GOT3 (cell line): ENCODE results near the gene MED12L.

Source experiments
- DNase-seq: peaks from one replicate; lab custom pipeline; 2025; ENCODE audit warnings: mixed read lengths; lab: John Stamatoyannopoulos, UW

MED12L gene

DNA sequence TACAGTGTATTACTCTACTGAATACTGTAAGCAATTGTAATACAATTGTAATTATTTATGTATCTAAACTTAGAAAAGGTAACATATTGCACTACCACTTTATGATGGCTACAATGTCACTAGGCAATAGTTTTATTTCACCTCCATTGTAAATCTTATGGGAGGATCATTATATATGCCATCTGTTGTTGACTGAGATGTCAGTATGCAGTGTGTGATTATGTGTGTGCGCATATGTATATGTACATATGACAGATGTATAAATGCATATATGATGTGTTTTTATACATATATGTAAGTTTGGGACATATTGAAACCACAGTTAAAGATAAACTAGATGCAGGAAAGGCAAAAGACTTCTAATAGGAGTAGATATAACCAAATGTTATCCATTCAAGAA, 366.9 kb downstream of the MED12L start:
- DNase-seq = no peak

DNA sequence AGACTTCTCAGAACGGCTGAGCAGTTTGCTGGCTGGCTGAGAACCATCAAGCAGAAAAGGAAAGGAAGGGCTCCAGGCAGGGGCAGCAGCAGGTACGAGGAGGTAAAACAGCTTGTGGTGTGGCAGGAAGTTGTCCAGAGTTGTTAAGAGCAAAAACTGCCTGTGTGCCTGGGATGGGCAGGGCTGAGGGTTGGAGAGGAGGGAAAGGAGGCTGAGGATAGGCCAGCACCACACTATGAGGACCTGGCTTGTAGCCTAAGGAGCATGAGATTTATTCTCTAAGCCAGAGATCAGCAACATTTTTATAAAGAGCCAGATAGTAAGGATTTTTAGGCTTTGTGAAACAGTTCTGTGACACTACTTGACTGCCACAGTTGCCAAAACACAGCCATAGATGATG, 367.4 kb downstream of the MED12L start:
- no peak for DNase-seq

DNA sequence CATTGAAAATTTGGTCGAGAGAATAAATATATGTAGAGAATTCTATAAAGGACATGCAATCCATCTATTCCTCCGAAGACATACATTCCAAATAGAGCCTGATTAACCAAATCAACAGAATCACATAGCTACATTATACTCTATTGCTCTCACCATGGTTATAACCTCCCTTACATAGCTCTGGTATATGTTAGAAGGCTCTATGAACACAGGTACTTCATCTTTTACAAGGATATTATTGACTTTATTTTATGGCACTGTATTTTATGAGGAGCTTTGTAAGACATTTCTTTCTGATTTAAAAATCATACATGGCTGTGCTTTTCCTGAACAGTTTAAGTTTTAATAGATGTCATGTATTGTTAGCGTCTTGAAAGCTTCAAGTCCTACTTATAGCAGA, 370.6 kb downstream of the MED12L start:
- DNase-seq = no peak

DNA sequence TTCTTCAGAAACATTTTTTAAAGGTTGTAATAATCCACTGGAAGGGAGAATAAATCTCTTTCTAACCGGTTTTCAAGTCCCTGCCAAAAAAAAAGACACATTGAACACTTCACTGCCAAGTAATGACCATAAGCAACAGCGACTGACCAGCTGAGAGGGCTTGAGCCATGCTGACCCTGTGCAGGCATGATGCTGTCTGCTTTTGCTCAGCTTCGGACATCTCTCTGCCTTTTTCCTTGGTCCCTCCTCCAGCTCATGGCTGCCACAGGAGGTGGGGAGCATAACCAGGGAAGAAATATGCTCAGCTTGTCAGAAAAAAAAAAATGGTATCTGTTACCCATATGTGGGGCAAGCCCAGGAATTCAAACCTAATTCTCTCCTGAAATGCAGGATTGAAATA, 373.9 kb downstream of the MED12L start:
- DNase-seq = no peak

DNA sequence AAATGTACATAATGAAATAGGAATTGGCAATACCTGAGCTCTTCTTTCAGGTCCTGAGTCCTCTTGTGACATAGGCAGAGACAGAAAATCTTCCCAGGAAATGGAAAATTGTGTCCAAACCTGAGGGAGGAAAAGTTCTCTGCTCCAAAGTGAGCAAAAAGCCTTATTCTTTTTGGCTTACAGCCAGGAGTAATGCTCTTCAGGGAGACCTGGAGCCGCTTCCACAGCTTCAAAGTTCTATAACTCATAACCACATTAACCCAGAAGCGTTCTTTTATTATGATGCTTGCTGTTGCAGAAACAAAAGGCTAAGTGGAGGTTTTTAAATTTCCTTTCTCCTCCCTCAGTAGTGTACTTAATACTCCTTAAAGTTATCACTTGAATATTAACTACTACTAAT, 374.8 kb downstream of the MED12L start:
- no peak for DNase-seq

DNA sequence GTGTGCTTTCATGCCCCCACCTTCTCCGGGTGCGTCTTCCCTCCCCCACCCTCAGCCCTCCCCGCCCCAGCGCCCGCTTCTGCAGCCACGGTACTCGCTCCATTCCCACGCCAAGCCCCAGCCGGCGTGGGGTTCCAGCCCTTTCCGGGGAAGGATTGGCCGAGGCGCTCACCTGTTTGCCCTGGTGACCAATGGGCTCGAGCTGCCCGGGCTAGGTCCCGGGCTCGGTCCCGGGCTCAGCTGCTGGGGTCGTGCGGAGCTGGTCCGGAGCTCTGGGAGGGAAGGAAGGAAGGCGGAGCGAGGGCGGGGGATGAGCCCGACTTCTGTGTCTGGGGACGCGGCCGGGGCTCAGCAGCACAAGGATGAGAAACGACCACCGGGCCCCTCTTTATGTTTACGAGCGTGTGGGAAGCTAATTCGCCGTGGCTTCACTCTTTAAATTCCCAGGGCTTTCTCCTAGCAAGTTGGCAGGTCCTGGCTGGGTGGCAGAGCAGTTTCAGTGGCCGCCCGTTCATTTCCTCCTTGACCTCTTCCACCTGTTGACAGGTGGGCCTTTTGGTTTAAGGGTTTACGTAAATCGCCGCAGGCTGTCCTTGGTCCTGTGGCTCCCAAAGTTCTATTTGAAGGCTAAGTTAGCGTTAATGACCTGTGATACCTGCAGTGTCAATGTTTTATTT, 375.4 kb downstream of the MED12L start, which contains the start of gene IGSF10:
IGSF10 (minus strand) TSS at position 288 of the 677 bp plus-strand sequence. CDS start 2,352 bp downstream, outside the sequence.
- no peak for DNase-seq

DNA sequence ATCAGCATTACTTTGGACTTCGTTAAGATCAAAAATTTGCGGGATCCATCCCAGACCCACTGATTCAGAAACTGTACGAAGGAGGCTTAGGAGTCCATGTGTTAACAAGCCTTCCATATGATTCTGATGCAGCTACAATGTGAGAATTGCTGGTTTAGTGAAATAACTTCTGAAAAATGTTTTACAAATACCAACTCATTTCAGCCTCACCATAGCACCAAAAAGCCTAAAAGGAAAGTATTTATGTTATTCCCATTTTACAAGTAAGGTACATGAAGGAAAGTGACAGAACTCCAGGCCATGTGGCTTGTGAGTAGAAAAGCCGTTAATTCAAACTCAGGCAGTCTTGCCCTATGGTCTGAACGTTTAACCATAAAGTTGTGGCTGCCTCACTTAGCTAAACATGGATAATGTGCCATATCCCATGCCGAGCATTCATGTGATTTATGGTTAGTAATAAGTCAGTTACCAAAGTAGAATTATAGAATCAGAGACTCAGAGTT, 376.9 kb downstream of the MED12L start:
- no peak for DNase-seq

DNA sequence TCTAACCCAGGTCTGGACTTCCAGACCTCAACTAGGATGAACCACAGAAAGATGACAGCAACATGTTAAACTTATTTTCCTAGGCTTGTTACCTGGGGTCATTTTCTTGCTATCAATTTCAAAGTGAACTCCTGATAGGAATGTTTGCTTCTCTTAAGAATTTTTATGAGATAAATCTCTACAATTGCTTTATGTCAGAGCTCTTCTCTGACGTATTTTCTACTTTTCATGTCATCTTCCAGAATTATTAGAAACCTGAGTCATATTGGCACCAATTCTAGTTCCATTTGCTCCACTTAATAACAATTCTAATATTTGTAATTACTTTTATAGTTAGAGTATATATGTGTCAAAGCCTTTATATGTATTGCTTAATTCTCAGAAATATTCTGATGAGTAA, 377.5 kb downstream of the MED12L start:
- no peak for DNase-seq

DNA sequence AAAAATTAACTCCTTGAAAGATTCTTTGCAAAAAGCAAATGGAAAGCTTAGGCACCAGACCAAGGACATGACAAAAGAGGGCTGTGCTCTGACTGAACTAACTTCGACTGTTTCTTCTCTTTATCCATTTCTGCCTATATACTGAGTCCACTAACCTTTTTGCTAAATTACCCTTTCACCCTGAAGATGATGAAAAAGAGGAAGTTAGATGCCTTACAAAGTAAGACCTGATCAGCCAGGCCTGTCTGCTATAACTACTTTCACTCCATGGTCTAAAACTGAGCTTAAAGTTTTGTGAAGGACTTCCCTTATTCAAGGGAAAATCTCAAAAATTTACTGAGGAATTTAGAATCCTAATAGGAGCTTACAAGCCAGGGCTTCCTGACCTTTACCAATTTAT, 381.6 kb downstream of the MED12L start:
- DNase-seq = no peak

DNA sequence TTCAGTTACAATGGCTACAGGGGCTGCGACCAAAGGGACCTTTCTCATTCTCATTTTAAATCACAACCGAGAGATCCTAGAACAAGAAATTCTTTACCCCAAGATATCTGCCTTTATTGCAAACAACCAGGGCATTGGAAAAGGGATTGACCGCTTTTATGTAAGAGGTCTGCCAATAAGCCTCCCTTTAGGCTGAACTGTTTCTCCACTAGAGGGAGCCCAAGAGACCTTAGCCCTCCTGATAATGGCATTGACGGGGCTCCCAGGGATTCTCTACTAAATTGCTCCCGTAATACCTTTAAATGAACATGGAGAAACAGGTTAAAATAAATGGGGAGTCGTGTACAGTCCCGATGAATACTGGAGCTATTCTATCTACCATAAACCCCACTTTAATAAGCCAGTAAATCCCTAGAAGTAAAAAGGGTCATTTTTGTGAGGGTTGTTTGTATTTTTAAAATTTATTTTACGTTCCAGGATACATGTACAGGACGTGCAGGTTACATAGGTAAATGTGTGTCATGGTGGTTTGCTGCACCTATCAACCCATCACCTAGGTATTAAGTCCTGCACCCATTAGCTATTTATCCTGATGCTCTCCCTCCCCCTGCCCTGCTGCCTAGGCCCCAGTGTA, 382.9 kb downstream of the MED12L start:
- no peak for DNase-seq

DNA sequence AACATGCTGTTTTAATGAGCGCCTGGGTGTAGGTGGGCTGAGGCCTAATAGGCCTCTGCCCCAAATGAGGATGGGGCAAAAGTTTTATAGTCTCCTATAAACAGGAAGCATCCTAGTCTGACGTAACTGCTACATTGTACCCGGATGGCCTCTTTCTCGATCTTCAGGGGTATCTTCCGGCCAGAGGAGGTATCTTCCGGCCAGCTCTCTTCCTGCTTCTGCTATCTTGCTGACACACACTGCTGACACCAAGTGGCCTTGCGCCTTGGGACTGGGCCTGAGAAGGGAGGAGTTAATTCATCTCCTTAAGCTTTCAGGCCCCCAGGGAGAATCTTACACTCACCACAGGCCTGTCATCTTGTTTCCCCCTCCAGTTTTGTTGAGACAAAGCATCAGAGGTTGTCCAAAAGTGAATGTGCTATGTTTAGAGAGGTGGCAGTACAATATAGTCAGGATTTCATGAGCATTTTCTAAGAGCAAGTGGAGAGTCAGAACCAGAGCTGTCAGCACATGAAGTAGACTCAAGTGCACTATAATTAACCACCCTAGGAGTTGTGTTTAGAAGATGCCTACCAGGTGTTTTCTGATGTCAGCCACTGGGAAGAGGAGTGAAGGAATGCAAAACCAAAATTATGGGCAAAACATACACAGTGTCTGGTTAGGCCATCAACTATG, 391.0 kb downstream of the MED12L start:
- DNase-seq = no peak

DNA sequence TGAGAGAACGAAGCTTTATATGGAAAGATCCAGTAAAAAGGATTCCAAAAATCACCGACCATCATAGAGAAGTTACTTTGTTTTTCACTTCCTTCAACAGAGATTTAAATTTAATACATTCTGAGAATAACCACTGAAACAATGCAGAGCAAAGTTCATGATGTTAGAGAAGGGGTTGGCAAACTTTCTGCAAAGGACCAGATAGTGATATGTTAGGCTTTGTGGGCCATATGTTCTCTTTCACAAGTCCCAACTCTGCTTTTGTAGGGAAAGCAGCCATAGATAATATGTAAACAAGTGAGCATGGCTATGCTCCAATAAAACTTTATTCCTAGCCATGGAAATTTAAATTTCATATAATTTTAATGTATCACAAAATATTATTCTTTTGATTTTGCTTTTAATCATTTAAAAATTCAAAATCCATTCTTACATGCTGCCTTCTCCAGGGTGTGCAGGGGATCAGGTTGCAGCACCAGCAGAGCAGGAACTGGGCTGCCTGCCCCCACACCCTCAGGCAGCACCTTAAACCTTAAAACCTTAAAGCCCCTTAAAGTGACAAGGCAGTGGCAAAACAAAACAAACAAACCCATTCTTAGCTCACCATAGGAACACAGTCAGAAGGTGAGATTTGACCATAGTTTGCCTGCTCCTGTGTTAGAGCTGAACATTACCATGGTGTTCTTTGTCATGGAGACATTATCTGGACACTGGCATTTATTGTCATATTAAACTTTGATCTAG, 392.3 kb downstream of the MED12L start:
- no peak for DNase-seq

DNA sequence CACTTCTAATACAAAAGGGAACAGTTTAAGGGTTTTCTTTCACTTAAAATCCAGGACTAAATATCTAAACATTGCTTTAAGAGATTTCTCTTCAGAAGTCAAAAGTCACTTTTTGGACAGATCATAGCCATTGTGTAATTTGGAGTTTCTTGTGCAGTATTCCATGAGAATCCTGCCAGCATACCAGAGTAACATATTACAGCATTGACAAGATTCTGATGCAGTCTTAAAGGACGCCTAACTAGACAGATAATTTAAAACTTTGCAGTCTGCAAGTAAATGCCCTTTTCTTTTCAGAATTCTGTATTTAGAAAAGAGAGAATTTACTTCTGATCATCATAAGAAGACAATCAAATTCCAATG, 392.9 kb downstream of the MED12L start:
- DNase-seq = no peak

DNA sequence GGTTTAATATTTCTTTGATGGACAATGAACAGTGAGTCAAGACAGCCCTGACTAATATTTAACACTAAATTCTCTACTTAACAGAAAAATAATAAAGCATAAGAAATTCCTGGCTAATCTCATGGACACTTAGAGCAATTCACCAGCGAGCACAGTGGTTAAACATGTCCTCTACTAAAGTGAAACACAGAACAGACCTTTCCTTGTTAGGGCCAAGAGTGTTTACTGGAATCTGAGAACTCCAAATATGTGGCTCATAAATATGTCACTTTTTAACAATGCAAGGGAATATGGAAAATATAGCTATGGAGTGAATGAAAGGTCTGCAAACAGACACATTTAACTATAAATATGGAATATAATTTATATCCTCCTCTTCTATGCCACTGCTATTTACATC, 394.0 kb downstream of the MED12L start:
- DNase-seq = no peak

DNA sequence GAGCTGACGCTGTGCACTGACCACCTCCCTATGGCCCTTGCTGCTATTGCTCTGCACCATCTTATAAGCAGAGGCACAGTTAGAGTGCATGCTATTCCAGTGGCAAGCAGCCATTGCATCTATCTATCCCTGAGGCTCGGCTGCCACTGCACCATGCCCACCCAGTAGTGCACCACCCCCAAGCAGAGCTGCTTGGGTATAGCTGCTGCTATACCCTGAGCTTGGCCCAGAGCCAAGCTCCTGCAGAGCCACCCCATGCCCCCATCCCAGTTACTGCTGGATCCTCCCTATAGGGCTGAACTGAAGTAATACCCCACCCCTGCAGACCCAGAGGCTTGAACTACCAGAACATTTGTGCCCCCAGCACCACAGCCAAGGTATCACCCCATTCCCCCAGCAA, 395.0 kb downstream of the MED12L start:
- no peak for DNase-seq

DNA sequence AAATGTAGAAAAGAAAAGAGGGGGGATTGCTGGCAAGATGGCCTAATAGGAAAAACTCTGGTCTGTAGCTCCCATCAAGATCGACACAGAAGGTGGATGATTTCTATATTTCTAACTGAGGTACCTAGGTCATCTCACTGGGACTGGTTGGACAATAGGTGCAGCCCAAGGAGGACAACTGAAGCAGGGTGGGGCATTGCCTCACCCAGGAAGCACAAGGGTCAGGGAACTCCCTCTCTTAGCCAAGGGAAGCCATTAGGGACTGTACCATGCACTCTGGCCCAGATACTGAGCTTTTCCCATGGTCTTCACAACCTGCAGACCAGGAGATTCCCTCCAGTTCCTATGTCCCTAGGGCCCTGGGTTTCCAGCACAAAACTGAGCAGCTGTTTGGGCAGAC, 398.0 kb downstream of the MED12L start:
- no peak for DNase-seq

DNA sequence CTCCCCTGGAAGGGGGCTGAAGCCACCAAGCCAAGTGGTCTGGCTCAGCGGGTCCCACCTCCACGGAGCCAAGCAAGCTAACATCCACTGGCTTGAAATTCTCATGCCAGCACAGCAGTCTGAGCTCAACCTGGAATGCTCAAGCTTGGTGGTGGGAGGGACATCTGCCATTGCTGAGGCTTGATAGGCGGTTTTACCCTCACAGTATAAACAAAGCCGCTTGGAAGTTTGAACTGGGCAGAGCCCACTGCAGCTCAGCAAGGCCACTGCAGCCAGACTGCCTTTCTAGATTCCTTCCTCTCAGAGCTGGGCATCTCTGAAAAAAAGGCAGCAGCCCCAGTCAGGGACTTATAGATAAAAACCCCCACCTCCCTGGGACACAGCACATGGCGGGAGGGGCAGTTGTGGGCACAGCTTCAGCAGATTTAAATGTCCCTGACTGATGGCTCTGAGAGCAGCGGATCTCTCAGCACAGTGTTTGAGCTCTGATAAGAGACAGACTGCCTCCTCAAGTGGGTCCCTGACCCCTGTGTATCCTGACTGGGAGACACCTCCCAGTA, 398.6 kb downstream of the MED12L start:
- no peak for DNase-seq
